Loucy (cell line): Measurements from ENCODE around the gene TGDS.

Experiments used
- CTCF ChIP-seq: fragments of 200-600 bp; sonication (generic); conservative IDR thresholded peaks from 2 replicates; pipeline ENCODE4 v1.5.1; 2014; ENCODE audit warnings: mild to moderate bottlenecking, antibody characterized with exemption, low read length
- EZH2phosphoT487 ChIP-seq: fragments of 200-600 bp; IDR thresholded peaks from 2 replicates; pipeline ENCODE4 v1.6.1; 2018; ENCODE audit warnings: antibody characterized with exemption, mild to moderate bottlenecking, moderate library complexity, borderline replicate concordance

- no peak for TF ChIP-seq CTCF
- no peak for TF ChIP-seq EZH2phosphoT487
These were observed 28.4 kb downstream of the TGDS start for GRCh38 chr13:94567581-94567980.
